GM12801 (cell line): Measurements from ENCODE around the gene PHYH.

Source experiments
- CTCF ChIP-seq: IDR thresholded peaks from one replicate; pipeline ENCODE4 v1.5.1; 2011; ENCODE audit warnings: control low read depth; ENCODE audit not compliant: insufficient read length; ENCODE audit errors: extremely low read depth

PHYH gene

GRCh38 chr10:13238271-13239077, 61.4 kb downstream of the PHYH start:
- no peak for TF ChIP-seq CTCF

- TF ChIP-seq CTCF = no peak
Measured at GRCh38 chr10:13236638-13237037, 63.2 kb downstream of the PHYH start.

- no peak for TF ChIP-seq CTCF
Measured at GRCh38 chr10:13234172-13234571, 65.7 kb downstream of the PHYH start, which contains the start of gene UCMA. Gene UCMA (minus strand): TSS chr10:13234374. CDS start chr10:13234258, 116 bp downstream.

- no peak for TF ChIP-seq CTCF
Measured at GRCh38 chr10:13233358-13233757, 66.5 kb downstream of the PHYH start.

- no peak for TF ChIP-seq CTCF
Measured at GRCh38 chr10:13231808-13232207, 68.1 kb downstream of the PHYH start.

- no peak for TF ChIP-seq CTCF
Measured at GRCh38 chr10:13231190-13231589, 68.7 kb downstream of the PHYH start.
